ENCODE data around the gene GJA3. TPM values are rescaled to one million over a fixed set of nuclear protein-coding genes. Genes with fewer than 3 reads are reported as not detected.

The GJA3 gene
- total and polyA plus RNA-seq, 9 of the 15 experiments (the other 6 are each of a cell fraction or from before 2014, with no cell fraction given), result 0.03 to 0.13 (median 0.04) TPM; not detected in 4

DNA sequence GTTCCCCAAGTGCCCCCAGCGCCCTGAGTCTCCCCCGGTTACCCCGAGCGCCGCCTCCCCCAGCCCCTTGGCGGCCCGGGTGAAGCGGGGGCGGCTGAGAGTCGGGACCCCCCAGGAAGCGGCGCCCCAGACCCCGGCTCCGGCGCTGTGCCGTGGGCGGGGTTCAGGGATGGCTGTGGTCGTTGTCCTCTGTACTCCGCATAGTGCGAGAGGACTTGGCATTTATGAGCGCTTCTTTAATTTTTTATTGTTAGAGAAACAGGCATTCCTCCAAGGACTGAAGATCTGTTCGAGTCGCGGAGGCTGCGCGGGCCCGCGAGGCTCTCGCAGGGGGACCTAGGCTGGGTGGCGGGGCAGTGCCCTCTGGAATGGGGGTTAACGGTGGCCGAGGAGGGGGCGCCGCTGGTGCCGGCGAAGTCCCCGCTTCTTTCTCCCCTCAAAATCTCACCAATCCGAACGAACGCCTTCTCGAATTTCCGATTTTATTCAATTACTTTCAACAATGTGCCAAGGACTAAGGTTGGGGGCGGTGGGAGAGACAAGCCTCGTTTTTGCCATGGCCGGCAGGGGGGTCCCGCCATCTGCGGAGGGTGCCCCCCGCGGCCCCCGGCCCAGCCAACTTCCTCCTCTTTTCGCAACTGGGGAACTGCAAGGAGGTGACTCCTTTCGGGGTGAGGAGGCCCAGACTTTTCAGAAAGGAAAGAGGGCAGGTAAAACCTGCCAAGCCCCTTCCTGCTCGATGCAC, 32.5 kb upstream of the GJA3 start (continued):
- TF ChIP-seq, protein P1, sequence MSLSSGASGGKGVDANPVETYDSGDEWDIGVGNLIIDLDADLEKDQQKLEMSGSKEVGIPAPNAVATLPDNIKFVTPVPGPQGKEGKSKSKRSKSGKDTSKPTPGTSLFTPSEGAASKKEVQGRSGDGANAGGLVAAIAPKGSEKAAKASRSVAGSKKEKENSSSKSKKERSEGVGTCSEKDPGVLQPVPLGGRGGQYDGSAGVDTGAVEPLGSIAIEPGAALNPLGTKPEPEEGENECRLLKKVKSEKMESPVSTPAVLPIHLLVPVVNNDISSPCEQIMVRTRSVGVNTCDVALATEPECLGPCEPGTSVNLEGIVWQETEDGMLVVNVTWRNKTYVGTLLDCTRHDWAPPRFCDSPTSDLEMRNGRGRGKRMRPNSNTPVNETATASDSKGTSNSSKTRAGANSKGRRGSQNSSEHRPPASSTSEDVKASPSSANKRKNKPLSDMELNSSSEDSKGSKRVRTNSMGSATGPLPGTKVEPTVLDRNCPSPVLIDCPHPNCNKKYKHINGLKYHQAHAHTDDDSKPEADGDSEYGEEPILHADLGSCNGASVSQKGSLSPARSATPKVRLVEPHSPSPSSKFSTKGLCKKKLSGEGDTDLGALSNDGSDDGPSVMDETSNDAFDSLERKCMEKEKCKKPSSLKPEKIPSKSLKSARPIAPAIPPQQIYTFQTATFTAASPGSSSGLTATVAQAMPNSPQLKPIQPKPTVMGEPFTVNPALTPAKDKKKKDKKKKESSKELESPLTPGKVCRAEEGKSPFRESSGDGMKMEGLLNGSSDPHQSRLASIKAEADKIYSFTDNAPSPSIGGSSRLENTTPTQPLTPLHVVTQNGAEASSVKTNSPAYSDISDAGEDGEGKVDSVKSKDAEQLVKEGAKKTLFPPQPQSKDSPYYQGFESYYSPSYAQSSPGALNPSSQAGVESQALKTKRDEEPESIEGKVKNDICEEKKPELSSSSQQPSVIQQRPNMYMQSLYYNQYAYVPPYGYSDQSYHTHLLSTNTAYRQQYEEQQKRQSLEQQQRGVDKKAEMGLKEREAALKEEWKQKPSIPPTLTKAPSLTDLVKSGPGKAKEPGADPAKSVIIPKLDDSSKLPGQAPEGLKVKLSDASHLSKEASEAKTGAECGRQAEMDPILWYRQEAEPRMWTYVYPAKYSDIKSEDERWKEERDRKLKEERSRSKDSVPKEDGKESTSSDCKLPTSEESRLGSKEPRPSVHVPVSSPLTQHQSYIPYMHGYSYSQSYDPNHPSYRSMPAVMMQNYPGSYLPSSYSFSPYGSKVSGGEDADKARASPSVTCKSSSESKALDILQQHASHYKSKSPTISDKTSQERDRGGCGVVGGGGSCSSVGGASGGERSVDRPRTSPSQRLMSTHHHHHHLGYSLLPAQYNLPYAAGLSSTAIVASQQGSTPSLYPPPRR (CRISPR knock-in tag; IDR thresholded peaks at IDR 0.05; ENCODE audit: borderline replicate concordance), result no peak

DNA sequence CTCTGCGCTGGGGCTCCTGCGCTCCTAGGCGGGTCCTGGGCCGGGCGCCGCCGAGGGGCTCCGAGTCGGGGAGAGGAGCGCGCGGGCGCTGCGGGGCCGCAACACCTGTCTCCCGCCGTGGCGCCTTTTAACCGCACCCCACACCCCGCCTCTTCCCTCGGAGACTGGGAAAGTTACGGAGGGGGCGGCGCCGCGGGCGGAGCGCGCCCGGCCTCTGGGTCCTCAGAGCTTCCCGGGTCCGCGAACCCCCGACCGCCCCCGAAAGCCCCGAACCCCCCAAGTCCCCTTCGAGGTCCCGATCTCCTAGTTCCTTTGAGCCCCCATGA, 31.9 kb upstream of the GJA3 start, which contains the start of gene GJB2:
Gene GJB2, minus strand, starts transcription at position 103 of the 326 bp plus-strand sequence. CDS start 3,357 bp downstream, outside the sequence.
- no peaks in the 10 kb centered on the region for H3K79me2 ChIP-seq (ENCODE audit: control insufficient read depth, insufficient read depth, low read length)
- in situ Hi-C loops (cut with MboI) (no loop called here), intact Hi-C loops (cut with micrococcal nuclease) (no loop called here)
- H3K4me1 ChIP-seq (replicated peaks in 1 of 2; ENCODE audit: control insufficient read depth in 2 of 2, insufficient read depth in 2 of 2, low read length in 2 of 2), result peaks cover 4% of the 10 kb centered on the region in 2 experiments; a peak in 2 of 5 replicates
- H3K4me2 ChIP-seq (ENCODE audit: insufficient read depth, low read length), result no peak within 1 kb of the TSS
- no TSS peak for BruUV-seq (replicated peaks)
- no peaks in the 10 kb centered on the region for H3K9me3 ChIP-seq (replicated peaks; ENCODE audit: control insufficient read depth, insufficient read depth, low read depth, low read length)
- ChIA-PET POLR2A (no interaction called here), CTCF (ENCODE audit: low intra/inter-chr PET ratio) (no interaction called here)
- no peaks in the 10 kb centered on the region for H3K9me1 ChIP-seq (ENCODE audit: control insufficient read depth, insufficient read depth, low read length)
- no peaks in the 10 kb centered on the region for H4K20me1 ChIP-seq (replicated peaks; ENCODE audit: control insufficient read depth, insufficient read depth, low read length)
- no peak within 1 kb of the TSS for H3K27ac ChIP-seq (ENCODE audit: extremely low read depth, low read depth, low read length)
- no peak for DNase-seq (ENCODE audit: extremely low read depth in 1 of 4, low spot score in 3 of 4)
- H3K27me3 ChIP-seq (ENCODE audit: control insufficient read depth in 2 of 2, insufficient read depth in 2 of 2, low read length in 2 of 2), result peaks cover 4 to 15% of the 10 kb centered on the region in 2 experiments; a peak in 4 of 5 replicates
- no peaks in the 10 kb centered on the region for H3K36me3 ChIP-seq (ENCODE audit: control insufficient read depth, insufficient read depth, low read length)
- H3K4me3 ChIP-seq, result no peak within 1 kb of the TSS
- H2AFZ ChIP-seq (ENCODE audit: low read depth, low read length), result no peak within 1 kb of the TSS
- TF ChIP-seq, protein P2, sequence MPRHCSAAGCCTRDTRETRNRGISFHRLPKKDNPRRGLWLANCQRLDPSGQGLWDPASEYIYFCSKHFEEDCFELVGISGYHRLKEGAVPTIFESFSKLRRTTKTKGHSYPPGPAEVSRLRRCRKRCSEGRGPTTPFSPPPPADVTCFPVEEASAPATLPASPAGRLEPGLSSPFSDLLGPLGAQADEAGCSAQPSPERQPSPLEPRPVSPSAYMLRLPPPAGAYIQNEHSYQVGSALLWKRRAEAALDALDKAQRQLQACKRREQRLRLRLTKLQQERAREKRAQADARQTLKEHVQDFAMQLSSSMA (CRISPR knock-in tag; IDR thresholded peaks at IDR 0.05), result no peak
- no peak for TF ChIP-seq BHLHE40 (IDR thresholded peaks at IDR 0.05; ENCODE audit: low read length)
- TF ChIP-seq, protein P3, sequence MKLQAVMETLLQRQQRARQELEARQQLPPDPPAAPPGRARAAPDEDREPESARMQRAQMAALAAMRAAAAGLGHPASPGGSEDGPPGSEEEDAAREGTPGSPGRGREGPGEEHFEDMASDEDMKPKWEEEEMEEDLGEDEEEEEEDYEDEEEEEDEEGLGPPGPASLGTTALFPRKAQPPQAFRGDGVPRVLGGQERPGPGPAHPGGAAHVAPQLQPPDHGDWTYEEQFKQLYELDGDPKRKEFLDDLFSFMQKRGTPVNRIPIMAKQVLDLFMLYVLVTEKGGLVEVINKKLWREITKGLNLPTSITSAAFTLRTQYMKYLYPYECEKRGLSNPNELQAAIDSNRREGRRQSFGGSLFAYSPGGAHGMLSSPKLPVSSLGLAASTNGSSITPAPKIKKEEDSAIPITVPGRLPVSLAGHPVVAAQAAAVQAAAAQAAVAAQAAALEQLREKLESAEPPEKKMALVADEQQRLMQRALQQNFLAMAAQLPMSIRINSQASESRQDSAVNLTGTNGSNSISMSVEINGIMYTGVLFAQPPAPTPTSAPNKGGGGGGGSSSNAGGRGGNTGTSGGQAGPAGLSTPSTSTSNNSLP (IDR thresholded peaks at IDR 0.05; ENCODE audit: borderline replicate concordance, low read depth, low read length), result no peak
- no peak for FAIRE-seq
- H3K9ac ChIP-seq (ENCODE audit: insufficient read depth in 1 of 2, low read depth in 2 of 2, low read length in 2 of 2), result no peak within 1 kb of the TSS
- ATAC-seq, result no peak
- no CpG with 5 or more reads among the region's 39 CpGs for WGBS (ENCODE audit: insufficient coverage, low coverage, missing lambda C conversion rate)
